HCT116 (cell line): ENCODE measurements around the gene SLX9. TPM values are rescaled to one million over a fixed set of nuclear protein-coding genes. Genes with fewer than 3 reads are reported as not detected.

ENCODE experiments used
- ATAC-seq: fragments of 200-7000 bp; cut with Tn5 transposase; 2 replicates; pipeline ENCODE4 v1.9.1; 2020; ENCODE audit warnings: mild to moderate bottlenecking, moderate library complexity
- Bru-seq: library from RNA; stranded (reverse); fragments of 400-500 nt; gene quantifications from one replicate; lab custom pipeline; 2021; lab: Mats Ljungman, UMichigan
- BruChase-seq, 2 experiments: library from RNA; stranded (reverse); fragments of 400-500 nt; gene quantifications; one replicate each; lab custom pipeline; 2021; lab: Mats Ljungman, UMichigan
- BruUV-seq: library from RNA; stranded (reverse); fragments of 400-500 nt; replicated peaks from 2 replicates; lab custom pipeline; 2021; lab: Mats Ljungman, UMichigan
- CTCF ChIA-PET: fragments of 300-600 bp; sonication (Branson Sonifier 250); formaldehyde crosslinking; loops from one replicate; lab custom pipeline; 2021; ENCODE audit warnings: antibody characterized with exemption; lab: Charles Lee
- POLR2A ChIA-PET: fragments of 300-600, 350-600 bp; sonication (Branson Sonifier 250); formaldehyde crosslinking; loops from one replicate; lab custom pipeline; 2021; ENCODE audit warnings: antibody characterized with exemption; lab: Charles Lee
- RAD21 ChIA-PET, 2 experiments: fragments of 300-600 bp; sonication (Branson Sonifier 250); formaldehyde crosslinking; loops; one replicate each; lab custom pipeline; 2023; ENCODE audit warnings: low total read pairs in 2 of 2; ENCODE audit not compliant: uncharacterized antibody in 2 of 2, unreplicated experiment in 2 of 2, low non-redundant PET in 1 of 2; lab: Charles Lee
- DNase-seq: peaks from one replicate; pipeline ENCODE4 v3.0.0-alpha.2; 2010; ENCODE audit warnings: low read depth, low spot score
- H2AFZ ChIP-seq: fragments of 200-600 bp; shearing (Covaris generic), sonication (generic); 2 replicates; pipeline ENCODE4 v1.6.1; 2017; ENCODE audit warnings: low read depth, mixed run types, mixed read lengths, antibody characterized with exemption, low read length; ENCODE audit not compliant: poor library complexity, severe bottlenecking
- H3K27ac ChIP-seq: 2 replicates; pipeline ENCODE4 v1.5.1; 2012; ENCODE audit warnings: low read depth, low read length
- H3K27me3 ChIP-seq: fragments of 200-600 bp; sonication (generic); 2 replicates; pipeline ENCODE4 v1.6.1; 2016; ENCODE audit warnings: mixed run types, low read length, mixed read lengths; ENCODE audit not compliant: insufficient read depth
- H3K36me3 ChIP-seq, 2 experiments: fragments of 200-500 bp in 1 of 2; fragments of 200-600 bp in 1 of 2; sonication (Bioruptor generic) in 1 of 2; sonication (generic) in 1 of 2; 2 replicates each; pipeline versions ENCODE4 v1.5.1 to v1.6.1; 2014 to 2016; ENCODE audit warnings: low read length in 2 of 2, inconsistent platforms in 1 of 2, mixed read lengths in 1 of 2, mixed run types in 1 of 2; ENCODE audit not compliant: insufficient read depth in 2 of 2, control insufficient read depth in 1 of 2
- H3K4me1 ChIP-seq, 2 experiments: fragments of 200-600 bp in 1 of 2; sonication (generic) in 1 of 2; 2 replicates each; pipeline versions ENCODE4 v1.5.1 to v1.6.1; 2012 to 2017; ENCODE audit warnings: low read length in 2 of 2, inconsistent platforms in 1 of 2, mild to moderate bottlenecking in 1 of 2, mixed read lengths in 1 of 2, mixed run types in 1 of 2, moderate library complexity in 1 of 2; ENCODE audit not compliant: insufficient read depth in 2 of 2, control insufficient read depth in 1 of 2
- H3K4me2 ChIP-seq: fragments of 200-600 bp; sonication (generic); 2 replicates; pipeline ENCODE4 v1.6.1; 2017; ENCODE audit warnings: mixed run types, low read length, mixed read lengths
- H3K4me3 ChIP-seq, 2 experiments: fragments of 200-600 bp in 1 of 2; sonication (generic) in 1 of 2; replicated peaks in 1 of 2; 2 replicates each; pipeline ENCODE4 v1.5.1; 2011 to 2016; ENCODE audit warnings: low read length in 2 of 2, control low read depth in 1 of 2, low read depth in 1 of 2, mild to moderate bottlenecking in 1 of 2, mixed read lengths in 1 of 2, mixed run types in 1 of 2
- H3K79me2 ChIP-seq: fragments of 200-600 bp; sonication (generic); 2 replicates; pipeline ENCODE4 v1.6.1; 2017; ENCODE audit warnings: mild to moderate bottlenecking, mixed run types, low read length, moderate library complexity, mixed read lengths; ENCODE audit not compliant: insufficient read depth
- H3K9ac ChIP-seq: fragments of 200-600 bp; sonication (generic); 2 replicates; pipeline ENCODE4 v1.6.1; 2016; ENCODE audit warnings: low read length, mixed read lengths
- H3K9me2 ChIP-seq: fragments of 200-600 bp; sonication (generic), shearing (Covaris generic); 2 replicates; pipeline ENCODE4 v1.6.1; 2017; ENCODE audit warnings: mixed run types, mild to moderate bottlenecking, moderate library complexity; ENCODE audit not compliant: insufficient read depth
- H3K9me3 ChIP-seq, 2 experiments: fragments of 200-500 bp in 1 of 2; fragments of 200-600 bp in 1 of 2; sonication (Bioruptor generic) in 1 of 2; sonication (generic) in 1 of 2; 2 replicates each; pipeline ENCODE4 v1.6.1; 2014 to 2017; ENCODE audit warnings: low read length in 2 of 2, mixed read lengths in 2 of 2, inconsistent platforms in 1 of 2, low read depth in 1 of 2, mild to moderate bottlenecking in 1 of 2, mixed run types in 1 of 2, moderate library complexity in 1 of 2; ENCODE audit not compliant: control insufficient read depth in 1 of 2, insufficient read depth in 1 of 2
- H4K20me1 ChIP-seq: fragments of 200-600 bp; sonication (generic), shearing (Covaris generic); 2 replicates; pipeline ENCODE4 v1.6.1; 2017; ENCODE audit warnings: mixed run types, mild to moderate bottlenecking, moderate library complexity; ENCODE audit not compliant: insufficient read depth
- CBX3 ChIP-seq: IDR thresholded peaks from 2 replicates; pipeline ENCODE4 v1.6.1; 2012; ENCODE audit warnings: low read depth
- CEBPB ChIP-seq: IDR thresholded peaks from 2 replicates; pipeline ENCODE4 v1.6.1; 2012; ENCODE audit warnings: low read depth
- EGR1 ChIP-seq: IDR thresholded peaks from 2 replicates; pipeline ENCODE4 v1.6.1; 2012; ENCODE audit warnings: low read depth
- ELF1 ChIP-seq: IDR thresholded peaks from 2 replicates; pipeline ENCODE4 v1.6.1; 2012; ENCODE audit warnings: low read depth, borderline replicate concordance
- EZH2 ChIP-seq: fragments of 200-600 bp; sonication (generic); IDR thresholded peaks from 2 replicates; pipeline ENCODE4 v1.6.1; 2017; ENCODE audit warnings: antibody characterized with exemption, mixed run types
- EZH2phosphoT487 ChIP-seq: fragments of 200-600 bp; IDR thresholded peaks from 2 replicates; pipeline ENCODE4 v1.6.1; 2018; ENCODE audit warnings: antibody characterized with exemption, borderline replicate concordance
- FOSL1 ChIP-seq: IDR thresholded peaks from 2 replicates; pipeline ENCODE4 v1.6.1; 2012; ENCODE audit warnings: low read depth
- JUND ChIP-seq: IDR thresholded peaks from 2 replicates; pipeline ENCODE4 v1.6.1; 2012
- MAX ChIP-seq: IDR thresholded peaks from 2 replicates; pipeline ENCODE4 v1.6.1; 2012
- POLR2A ChIP-seq: IDR thresholded peaks from 2 replicates; pipeline ENCODE4 v1.7.0; 2011; ENCODE audit warnings: borderline replicate concordance; ENCODE audit not compliant: insufficient read depth, insufficient read length; ENCODE audit errors: extremely low read depth
- POLR2AphosphoS5 ChIP-seq: IDR thresholded peaks from 2 replicates; pipeline ENCODE4 v1.6.1; 2011; ENCODE audit warnings: mild to moderate bottlenecking, low read depth, low read length, moderate library complexity
- RAD21 ChIP-seq: IDR thresholded peaks from 2 replicates; pipeline ENCODE4 v1.6.1; 2012; ENCODE audit warnings: low read depth, mild to moderate bottlenecking
- SIN3A ChIP-seq: IDR thresholded peaks from 2 replicates; pipeline ENCODE4 v1.6.1; 2012; ENCODE audit warnings: low read depth
- SP1 ChIP-seq: IDR thresholded peaks from 2 replicates; pipeline ENCODE4 v1.6.1; 2012; ENCODE audit warnings: low read depth
- SRF ChIP-seq: IDR thresholded peaks from 2 replicates; pipeline ENCODE4 v1.6.1; 2012; ENCODE audit warnings: low read depth
- TCF7L2 ChIP-seq: IDR thresholded peaks from 2 replicates; pipeline ENCODE4 v1.7.0; 2011; ENCODE audit warnings: borderline replicate concordance, inconsistent platforms; ENCODE audit not compliant: insufficient read depth, insufficient read length; ENCODE audit errors: extremely low read depth
- YY1 ChIP-seq: IDR thresholded peaks from 2 replicates; pipeline ENCODE4 v1.6.1; 2011; ENCODE audit warnings: low read length, low read depth, moderate library complexity, mild to moderate bottlenecking; ENCODE audit not compliant: insufficient replicate concordance; ENCODE audit errors: extremely low read depth
- ZBTB33 ChIP-seq: IDR thresholded peaks from 2 replicates; pipeline ENCODE4 v1.6.1; 2011; ENCODE audit warnings: mild to moderate bottlenecking, low read length, moderate library complexity; ENCODE audit not compliant: insufficient replicate concordance; ENCODE audit errors: extremely low read depth
- ZFX ChIP-seq: fragments of 450-650 bp; IDR thresholded peaks from 2 replicates; pipeline ENCODE4 v1.6.1; 2017
- ZNF274 ChIP-seq: fragments of 200-500 bp; sonication (Bioruptor generic); IDR thresholded peaks from 2 replicates; pipeline ENCODE4 v1.6.1; 2014; ENCODE audit warnings: mild to moderate bottlenecking, low read depth, low read length, inconsistent platforms
- intact Hi-C: fragments of 100-400 bp; cut with micrococcal nuclease; formaldehyde crosslinking; loops from 2 replicates; pipeline ENCODE4 v1.10.0; 2022
- long read RNA-seq: library from polyadenylated mRNA; unstranded; transcript quantifications from one replicate; pipeline ENCODE4 v2.0.0, GENCODE V29; 2021; ENCODE audit not compliant: unreplicated experiment
- polyA plus RNA-seq: library from polyadenylated mRNA; unstranded; fragments of >200 nt; gene quantifications from 2 replicates; pipeline ENCODE4 v1.2.1, GENCODE V29; 2012; ENCODE audit warnings: missing spikeins
- total RNA-seq: library from RNA; stranded (reverse); gene quantifications from one replicate; pipeline ENCODE4 v1.2.1, GENCODE V29; 2021; ENCODE audit not compliant: unreplicated experiment
- TF ChIP-seq, protein P1 (sequence below), 3 experiments: fragments of 200-600 bp in 1 of 3; sonication (generic) in 1 of 3; IDR thresholded peaks in 2 of 3; conservative IDR thresholded peaks in 1 of 3; 2 replicates each; pipeline ENCODE4 v1.5.1; 2012 to 2017; ENCODE audit warnings: low read depth in 2 of 3, low read length in 2 of 3, antibody characterized with exemption in 1 of 3, borderline replicate concordance in 1 of 3, control low read depth in 1 of 3, mild to moderate bottlenecking in 1 of 3, mixed read lengths in 1 of 3, mixed run types in 1 of 3, moderate library complexity in 1 of 3; ENCODE audit not compliant: insufficient read depth in 1 of 3

SLX9 gene
- total RNA-seq (61.9 TPM), Bru-seq, nascent RNA (percentile 68 among the genes with signal in this experiment), BruChase-seq, experiment 1, labeled RNA remaining after a 6-hour chase (percentile 60 among the genes with signal in this experiment), BruChase-seq, experiment 2, labeled RNA remaining after a 2-hour chase (percentile 62 among the genes with signal in this experiment)
- 45.6 and 46.8 TPM in 2 replicates for polyA plus RNA-seq
- long read RNA-seq, transcript FAM207A-201 (6 exons, 927 nt), result major isoform, 8 of 19 reads
- long read RNA-seq, partial matches to known transcripts, result 4 of 19 reads
- long read RNA-seq, other reads (novel, unspliced or antisense), result 3 of 19 reads

DNA sequence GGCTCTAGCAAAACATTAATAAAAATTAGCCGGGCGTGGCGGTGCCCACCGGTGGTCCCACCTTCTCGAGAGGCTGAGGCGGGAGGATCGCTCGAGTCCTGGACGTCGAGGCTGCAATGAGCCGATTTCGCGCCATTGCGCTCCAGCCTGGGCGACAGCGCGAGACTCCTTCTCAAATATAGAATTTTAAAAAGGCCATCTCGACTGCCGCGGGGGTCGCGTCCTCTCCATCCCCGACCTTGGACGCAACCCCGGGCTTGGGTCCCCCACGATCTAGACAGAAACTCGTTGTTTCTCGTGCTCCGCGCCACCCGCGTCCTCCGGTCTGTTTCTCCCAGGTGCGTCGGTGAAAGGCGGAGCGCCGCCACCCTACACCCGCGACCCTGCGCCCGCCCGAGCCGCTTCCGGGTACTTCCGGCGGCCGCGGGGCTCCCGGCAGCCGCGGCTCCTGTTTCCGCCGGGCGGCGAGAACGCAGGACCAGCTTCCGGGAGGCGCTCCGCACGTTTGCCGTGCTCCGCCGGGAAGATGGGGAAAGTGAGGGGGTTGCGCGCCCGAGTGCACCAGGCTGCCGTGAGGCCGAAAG is at the start of gene SLX9:
TSS of gene SLX9 (plus strand) at position 498 of the 584 bp plus-strand sequence. CDS start at position 527, 29 bp downstream.
- TF ChIP-seq SIN3A (peak; percentile 79), MAX (peak; percentile 90), EZH2phosphoT487 (no peak), SRF (peak; percentile 85), SP1 (peak; percentile 62), EGR1 (peak; percentile 50; the same call in 1 of the 2 replicates), FOSL1 (peak; percentile 27; the same call in 1 of the 2 replicates), CEBPB (0 out of 2 replicates have a peak, but pooled peaks have one; percentile 34), ZBTB33 (peak; percentile 53), CBX3 (peak; percentile 85), JUND (no peak), ZNF274 (no peak), ZFX (no peak), EZH2 (no peak), TCF7L2 (peak; percentile 43), ELF1 (no peak; the same call in 1 of the 2 replicates), POLR2AphosphoS5 (peak; percentile 86), POLR2A (peak; percentile 80), YY1 (peak; percentile 86), RAD21 (peak; percentile 24; the same call in 1 of the 2 replicates)
- TF ChIP-seq, protein P1, sequence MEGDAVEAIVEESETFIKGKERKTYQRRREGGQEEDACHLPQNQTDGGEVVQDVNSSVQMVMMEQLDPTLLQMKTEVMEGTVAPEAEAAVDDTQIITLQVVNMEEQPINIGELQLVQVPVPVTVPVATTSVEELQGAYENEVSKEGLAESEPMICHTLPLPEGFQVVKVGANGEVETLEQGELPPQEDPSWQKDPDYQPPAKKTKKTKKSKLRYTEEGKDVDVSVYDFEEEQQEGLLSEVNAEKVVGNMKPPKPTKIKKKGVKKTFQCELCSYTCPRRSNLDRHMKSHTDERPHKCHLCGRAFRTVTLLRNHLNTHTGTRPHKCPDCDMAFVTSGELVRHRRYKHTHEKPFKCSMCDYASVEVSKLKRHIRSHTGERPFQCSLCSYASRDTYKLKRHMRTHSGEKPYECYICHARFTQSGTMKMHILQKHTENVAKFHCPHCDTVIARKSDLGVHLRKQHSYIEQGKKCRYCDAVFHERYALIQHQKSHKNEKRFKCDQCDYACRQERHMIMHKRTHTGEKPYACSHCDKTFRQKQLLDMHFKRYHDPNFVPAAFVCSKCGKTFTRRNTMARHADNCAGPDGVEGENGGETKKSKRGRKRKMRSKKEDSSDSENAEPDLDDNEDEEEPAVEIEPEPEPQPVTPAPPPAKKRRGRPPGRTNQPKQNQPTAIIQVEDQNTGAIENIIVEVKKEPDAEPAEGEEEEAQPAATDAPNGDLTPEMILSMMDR (IDR thresholded peaks at IDR 0.05 in 2 of 3, conservative IDR thresholded peaks at IDR 0.05 in 1 of 3; ENCODE audit: borderline replicate concordance in 1 of 3, insufficient read depth in 1 of 3, low read depth in 2 of 3, low read length in 2 of 3), result no peak
- peaks cover 46% of the 10 kb centered on the region for H3K79me2 ChIP-seq
- no peaks in the 10 kb centered on the region for H3K9me2 ChIP-seq
- ATAC-seq (peak; percentile 95), DNase-seq (peak; percentile 48)
- peak within 1 kb of the TSS; percentile 62 to 93 for H3K4me3 ChIP-seq
- peak within 1 kb of the TSS; percentile 94 for H3K9ac ChIP-seq
- H3K4me1 ChIP-seq, result peaks cover 11 to 23% of the 10 kb centered on the region in 2 experiments
- H3K9me3 ChIP-seq, result no peaks in the 10 kb centered on the region
- ChIA-PET RAD21 (no interaction called here), CTCF (no interaction called here), POLR2A (interaction anchor here (1.2 kb wide), 1 partner anchor 12 kb away, joined by 3 read pairs; no protein-coding TSS in a partner anchor)
- BruUV-seq, result no TSS peak
- 0 out of 2 replicates have a peak, but pooled peaks cover 5% of the 10 kb centered on the region for H4K20me1 ChIP-seq
- H3K27me3 ChIP-seq, result 0 out of 2 replicates have a peak, but pooled peaks cover 4% of the 10 kb centered on the region
- H3K4me2 ChIP-seq, result peak within 1 kb of the TSS; percentile 82
- peak within 1 kb of the TSS; percentile 66 for H3K27ac ChIP-seq
- intact Hi-C loops, result no loop called here
- peaks cover 9 to 14% of the 10 kb centered on the region in 2 experiments for H3K36me3 ChIP-seq
- no peak within 1 kb of the TSS for H2AFZ ChIP-seq
